ENCODE data around the gene FBRSL1.
"Not testable (repeated sequence)": the region's sequence is repeated elsewhere in the genome, so short reads cannot be mapped to it uniquely, and the experiment has no call there.

The FBRSL1 gene

DNA sequence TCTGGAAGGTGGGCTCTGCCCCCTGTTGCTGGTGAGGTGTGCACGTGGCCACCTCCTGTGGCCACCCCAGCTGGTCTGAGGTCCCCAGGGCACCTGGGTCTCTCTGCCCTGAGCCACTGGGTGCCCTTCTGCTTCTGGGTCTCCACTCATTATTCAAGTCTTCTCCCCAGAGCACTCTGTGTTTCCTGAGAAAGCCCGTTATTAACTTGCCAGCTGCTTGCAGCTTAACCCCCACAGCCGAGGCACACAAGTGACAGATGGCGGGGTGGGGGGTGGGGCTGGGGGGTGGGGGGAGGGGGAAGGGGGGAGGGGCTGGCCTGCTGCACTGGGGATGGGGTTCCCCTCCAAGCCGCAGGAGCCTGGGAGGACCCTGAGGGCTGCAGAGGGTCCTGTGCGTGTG lies 40.5 kb downstream of the FBRSL1 start:
- no peak for DNase-seq

DNA sequence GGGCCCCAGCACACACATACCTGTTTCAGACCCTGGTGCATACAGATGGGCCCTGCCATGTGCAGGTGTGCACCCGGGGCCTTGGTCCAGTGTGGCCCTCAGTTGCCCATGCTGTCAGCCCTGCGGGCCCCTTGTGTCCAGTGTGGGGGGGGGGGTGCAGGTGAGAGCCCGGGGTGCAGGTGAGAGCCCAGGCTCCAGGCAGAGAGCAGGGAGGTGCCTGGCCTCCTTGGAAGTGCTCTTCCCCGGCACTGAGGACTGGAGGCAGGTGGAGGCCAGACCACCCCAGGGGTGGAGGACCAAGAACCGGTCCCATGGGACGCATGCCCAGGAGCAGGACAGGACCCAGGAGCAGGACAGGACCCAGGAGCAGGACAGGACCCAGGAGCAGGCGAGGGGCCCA lies 40.9 kb downstream of the FBRSL1 start:
- DNase-seq = no peak

DNA sequence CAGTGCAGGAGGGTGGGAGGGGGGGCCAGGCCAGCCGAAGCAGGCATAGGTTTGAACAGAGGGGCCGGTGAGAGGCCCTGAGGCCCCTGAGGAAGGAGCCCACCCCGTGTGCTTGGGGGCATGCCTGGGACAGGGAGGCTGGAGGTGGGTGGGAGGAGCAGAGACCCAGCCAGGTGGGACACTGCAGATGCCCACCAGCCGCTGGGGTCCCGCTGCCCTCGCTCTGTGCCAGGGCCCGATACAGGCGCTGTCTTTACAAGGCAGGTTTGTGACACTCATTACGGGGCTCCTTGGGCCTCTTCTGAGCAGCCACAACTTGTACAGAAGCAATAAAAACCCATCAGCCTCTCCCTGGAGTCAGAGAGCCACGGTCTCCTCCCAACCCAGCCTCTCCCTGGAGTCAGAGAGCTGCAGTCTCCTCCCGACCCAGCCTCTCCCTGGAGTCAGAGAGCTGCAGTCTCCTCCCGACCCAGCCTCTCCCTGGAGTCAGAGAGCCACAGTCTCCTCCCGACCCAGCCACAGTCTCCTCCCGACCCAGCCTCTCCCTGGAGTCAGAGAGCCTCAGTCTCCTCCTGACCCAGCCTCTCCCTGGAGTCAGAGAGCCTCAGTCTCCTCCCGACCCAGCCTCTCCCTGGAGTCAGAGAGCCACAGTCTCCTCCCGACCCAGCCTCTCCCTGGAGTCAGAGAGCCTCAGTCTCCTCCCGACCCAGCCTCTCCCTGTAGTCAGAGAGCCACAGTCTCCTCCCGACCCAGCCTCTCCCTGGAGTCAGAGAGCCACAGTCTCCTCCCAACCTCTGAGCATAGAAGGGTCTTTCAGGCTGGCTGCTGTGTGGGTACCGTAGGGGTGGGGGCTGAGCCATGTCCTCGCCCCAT lies 43.0 kb downstream of the FBRSL1 start:
- DNase-seq = not testable (repeated sequence)

DNA sequence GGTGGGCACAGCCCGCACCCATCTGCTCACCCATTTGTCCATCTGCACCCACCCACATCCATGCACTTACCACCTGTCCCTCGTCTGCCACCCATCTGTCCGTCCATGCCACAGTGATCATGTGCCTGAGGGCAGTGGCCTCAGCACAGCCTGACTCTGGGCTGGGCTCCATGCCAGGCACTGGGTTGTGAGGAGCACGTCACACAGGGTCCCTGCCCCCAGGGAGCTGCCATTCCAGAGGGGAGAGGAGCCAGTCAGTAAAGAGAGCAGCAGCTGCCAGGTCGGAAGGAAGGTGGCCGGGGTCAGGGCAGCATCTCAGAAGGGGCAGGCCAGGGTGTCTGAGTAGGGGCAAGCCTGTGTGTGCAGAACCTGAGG lies 43.6 kb downstream of the FBRSL1 start:
- no peak for DNase-seq

DNA sequence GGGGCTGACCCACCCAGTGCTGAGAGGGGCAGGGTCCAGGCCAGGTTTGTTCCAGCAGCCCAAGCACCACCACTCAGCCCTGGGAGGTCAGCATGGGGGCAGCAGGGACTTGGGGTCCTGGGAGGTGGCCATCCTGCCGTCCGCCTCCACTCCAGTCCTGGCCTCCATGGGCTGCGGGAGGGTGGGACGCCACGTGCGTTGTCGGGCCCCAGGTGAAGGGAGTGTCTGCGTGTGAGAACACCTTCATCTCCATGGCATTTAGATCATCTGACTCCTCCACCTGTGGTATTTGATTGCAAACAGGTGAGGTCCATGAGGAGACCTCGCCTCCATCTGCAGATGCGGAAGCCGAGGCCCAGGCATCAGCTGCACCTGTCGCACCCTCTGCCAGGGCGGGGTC lies 44.1 kb downstream of the FBRSL1 start:
- DNase-seq = no peak

DNA sequence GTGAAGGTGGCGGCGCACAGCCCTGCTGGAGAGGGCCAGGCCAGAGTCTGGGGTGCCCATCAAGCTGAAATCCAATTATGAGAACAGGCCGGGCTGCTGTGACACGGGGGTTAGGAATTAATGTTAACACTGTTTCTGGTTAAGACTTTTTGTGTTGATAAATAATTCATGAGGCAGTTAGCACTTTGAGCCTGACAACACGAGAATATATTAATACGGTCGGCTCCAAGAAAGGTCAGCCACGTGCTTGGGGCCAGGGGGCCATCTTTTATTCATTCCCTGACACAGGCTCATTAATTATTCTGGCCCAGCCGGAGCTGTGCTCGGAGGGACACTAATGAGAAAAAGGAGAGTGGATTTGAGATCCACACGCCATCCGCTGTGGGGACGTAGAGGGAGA lies 45.1 kb downstream of the FBRSL1 start:
- DNase-seq = no peak

DNA sequence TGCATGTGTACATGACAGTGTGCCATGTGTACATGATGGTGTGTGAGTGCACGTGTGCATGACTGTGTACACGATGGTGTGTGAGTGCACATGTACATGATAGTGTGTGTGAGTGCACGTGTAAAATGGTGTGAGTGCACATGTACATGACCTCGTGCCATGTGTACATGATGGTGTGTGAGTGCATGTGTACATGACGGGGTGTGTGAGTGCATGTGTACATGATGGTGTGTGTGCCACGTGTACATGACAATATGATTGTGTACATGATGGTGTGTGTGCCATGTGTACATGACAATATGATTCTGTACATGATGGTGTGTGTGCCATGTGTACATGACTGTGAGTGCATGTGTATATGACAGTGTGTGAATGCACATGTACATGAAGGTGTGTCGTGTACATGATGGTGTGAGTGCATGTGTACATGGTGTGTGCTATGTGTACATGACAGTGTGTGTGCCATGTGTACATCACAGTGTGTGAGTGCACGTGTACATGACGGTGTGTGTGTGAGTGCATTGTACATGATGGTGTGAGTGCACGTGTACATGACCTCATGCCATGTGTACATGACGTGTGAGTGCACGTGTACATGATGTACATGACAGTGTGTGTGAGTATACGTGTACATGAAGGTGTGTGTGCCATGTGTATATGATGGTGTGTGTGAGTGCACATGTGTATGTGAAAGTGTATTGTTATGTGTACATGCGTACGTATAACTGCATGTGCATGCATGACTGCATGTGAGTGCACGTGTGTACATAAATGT lies 46.3 kb downstream of the FBRSL1 start:
- DNase-seq = no peak

DNA sequence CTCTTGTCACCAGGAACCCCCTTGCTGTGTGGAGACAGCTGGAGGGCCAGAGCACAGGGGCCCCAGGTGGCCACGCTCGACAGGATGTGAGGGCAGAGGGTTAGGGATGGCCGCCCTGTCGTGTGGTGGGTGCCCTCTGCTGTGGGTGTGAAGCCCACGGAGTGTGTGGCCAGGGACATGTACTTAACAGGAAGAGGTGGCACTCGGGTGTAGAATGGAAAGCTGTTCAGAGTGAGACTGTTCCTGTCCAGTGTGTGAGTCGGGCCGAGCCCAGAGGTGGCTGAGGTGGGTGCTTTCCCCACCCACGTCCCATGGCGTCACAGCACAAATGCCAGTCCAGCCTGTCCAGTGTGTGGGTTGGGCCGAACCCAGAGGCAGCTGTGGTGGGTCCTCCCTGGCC lies 47.1 kb downstream of the FBRSL1 start:
- DNase-seq = no peak

DNA sequence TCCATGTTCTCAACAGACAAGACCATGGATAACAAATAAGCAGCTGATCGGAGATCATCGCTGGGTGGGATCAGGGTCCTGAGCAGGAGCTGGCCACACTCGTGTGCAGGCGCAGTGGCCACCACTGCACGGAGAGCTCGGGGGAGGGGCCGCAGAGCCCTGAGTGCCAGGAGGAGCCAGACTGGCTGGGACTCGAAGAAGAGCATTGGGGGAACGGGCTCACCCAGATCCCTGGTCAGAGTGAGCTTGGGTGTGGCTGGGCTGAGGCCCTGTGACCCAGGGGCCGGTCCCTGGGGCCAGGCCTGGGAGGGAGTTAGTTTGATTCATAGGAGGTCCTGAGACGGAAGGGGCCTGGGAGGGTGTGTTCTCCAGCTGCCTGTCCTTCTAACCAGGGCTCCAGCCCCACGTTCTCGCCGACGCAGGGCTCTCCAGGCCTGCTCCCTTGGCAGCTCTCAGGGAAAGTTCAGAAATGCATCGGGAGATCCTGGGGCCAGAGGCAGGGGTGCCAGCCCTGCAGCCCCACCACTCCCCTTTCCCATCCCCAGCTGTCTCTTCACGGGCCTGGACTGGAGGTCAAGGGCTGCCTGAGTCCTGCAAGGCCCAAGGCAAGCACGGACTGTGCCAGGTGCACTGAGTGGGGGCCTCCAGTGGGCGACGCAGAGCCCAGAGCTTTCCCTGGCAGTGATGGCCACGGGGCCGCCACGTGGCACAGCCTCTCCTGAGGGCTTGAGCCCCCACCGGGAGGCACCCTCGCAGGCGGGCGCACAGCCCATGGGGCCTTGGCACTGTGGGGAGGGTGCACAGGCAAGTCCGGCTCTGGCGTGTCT lies 48.1 kb downstream of the FBRSL1 start:
- no peak for DNase-seq

DNA sequence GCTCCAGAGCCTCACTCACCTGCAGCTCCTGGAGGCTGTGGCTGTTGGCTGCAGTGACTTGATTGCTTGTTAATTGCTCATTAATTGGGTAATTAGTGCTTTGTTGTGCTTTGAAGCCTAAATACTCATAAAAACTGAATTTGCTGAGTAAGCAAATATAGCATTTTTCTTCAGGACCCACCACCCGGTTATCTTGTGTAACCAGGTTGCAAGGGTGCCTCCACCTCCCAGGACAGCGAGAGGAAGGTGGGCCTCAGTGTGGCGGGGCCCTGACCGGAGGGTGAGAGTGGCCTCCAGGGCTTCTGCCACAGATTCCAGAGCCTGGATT lies 48.7 kb downstream of the FBRSL1 start:
- no peak for DNase-seq

DNA sequence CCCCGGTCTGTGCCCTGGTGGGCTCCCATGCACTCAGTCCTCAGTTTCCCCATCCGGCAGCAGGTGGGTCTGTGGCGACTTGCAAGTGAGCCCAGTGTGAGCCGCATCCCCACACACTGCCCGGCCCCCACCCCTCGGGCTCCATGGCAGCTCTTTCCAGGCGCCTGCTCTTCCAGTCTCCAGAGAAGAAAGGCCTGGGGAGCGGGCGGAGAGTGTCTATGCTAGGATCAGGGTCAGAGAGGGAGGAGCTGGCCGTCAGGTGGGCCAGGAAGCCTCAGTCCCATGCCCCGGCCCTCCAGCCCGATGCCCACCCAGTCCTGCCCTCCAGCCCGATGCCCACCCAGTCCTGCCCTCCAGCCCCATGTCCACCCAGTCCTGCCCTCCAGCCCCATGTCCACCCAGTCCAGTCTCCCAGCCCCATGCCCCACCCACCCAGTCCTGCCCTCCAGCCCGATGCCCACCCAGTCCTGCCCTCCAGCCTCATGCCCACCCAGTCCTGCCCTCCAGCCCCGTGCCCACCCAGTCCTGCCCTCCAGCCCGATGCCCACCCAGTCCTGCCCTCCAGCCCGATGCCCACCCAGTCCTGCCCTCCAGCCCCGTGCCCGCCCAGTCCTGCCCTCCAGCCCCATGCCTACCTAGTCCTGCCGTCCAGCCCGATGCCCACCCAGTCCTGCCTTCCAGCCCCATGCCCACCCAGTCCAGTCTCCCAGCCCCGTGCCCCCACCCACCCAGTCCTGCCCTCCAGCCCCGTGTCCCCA lies 49.2 kb downstream of the FBRSL1 start:
- DNase-seq = no peak

DNA sequence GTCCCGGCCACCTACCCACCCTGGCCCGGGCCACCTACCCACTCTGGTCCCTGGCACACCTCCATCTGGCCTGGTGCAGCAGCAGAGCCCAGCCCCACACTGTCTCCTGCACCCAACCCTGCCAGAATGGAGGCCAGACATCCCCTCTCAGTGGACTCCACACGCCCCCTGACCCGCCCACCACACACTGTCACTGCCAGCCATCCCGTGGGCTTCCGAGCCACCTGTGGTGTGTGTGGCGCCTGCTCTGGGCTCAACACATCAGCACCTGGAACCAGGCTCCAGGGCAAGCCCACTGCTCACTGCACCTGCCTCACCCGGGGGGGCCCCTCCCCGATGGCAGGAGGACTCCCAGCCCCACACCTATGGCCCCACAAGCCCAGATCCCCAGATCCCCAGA lies 50.5 kb downstream of the FBRSL1 start:
- DNase-seq = no peak

DNA sequence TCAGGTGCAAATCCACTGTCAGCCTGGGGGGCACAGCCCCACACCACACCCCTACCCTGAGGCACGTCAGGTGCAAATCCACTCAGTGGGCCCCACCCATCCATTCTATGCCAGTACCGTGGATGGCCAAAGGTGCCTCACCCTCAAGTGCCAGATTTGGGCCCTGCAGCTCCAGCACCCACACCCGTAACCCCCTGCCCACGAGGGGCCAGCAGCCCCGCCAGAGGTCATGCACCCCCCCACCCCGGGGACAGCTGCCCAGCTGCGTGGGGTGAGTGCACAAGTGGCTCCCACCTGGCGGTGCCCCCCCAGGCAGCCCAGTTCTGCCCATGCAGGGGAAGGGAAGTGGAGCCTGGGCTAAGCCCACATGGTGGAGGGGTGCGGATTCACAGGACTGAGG lies 51.2 kb downstream of the FBRSL1 start:
- DNase-seq = no peak

DNA sequence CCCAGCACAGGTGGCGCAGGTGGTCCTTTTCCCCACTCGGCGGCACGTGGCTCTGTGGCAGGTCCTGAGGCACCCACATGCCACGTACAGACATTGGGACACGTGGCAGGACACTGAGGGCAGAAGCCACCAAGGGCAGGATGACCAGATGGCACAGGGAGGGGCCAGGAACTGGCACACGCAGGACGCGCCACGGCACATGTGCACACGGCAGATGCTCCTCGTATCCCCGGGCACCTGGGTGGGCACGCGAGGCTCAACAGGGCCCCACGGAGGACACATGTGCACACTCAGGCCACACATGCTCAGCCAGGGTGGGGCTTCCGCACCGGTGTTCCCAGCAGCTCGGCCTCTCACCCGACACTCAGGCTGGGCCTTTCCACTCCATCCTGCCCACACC lies 52.0 kb downstream of the FBRSL1 start:
- no peak for DNase-seq

DNA sequence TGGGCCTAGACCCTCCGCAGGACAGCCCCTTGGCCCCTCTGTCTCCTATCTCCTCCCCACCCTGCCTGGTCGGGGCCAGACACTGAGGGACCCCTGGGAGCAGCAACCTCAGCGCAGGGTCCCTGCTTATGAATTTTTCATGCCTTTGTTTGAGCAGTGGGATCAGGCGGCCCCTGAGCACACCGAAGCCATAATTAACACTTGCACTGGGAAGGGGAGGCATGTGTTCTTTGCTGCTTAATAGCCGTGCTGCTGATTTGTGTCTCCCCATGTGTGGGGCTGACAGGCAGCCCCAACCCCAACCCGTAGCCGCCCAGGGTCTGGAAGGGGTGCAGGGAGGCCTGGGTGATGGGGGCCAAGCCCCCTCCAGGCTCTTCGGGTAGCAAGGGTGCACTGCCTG lies 52.7 kb downstream of the FBRSL1 start:
- DNase-seq = no peak

DNA sequence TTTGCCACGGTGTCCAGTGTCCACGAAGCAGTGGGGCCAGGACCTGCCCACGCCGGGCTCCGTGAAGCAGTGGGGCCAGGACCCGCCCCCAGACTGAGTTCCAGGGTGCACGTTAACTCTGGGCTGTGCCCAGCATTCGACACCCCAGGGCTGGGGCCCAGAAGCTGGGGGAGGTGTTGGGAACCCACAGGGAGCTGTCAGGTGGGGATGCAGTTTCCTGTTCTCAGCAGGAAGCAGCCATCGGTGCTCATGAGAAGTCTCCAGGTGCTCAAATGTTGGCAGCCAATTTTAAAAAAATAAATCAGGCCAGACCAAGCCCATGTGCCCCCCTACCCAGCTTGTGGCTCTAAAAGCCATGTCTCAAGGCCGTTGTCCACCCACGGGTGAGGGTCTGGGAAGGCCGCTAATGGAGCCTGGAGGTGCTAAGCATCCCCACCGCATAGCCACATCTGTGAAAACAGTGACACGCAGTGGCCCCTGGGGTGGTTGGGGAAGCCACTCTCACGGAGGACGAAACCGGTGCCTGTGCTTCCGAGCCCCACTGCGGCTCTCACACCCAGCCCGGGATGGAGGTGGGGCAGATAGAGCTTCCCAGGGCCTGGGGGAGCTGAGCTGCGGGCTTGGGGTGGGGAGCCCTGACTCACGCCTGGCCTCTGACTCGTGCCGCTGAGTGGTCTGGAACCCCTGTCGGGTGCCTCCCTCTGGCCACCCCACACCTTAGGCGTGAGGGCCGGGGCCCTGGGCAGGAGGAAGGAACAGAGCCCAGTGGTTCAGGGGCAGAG lies 53.5 kb downstream of the FBRSL1 start:
- DNase-seq = no peak

DNA sequence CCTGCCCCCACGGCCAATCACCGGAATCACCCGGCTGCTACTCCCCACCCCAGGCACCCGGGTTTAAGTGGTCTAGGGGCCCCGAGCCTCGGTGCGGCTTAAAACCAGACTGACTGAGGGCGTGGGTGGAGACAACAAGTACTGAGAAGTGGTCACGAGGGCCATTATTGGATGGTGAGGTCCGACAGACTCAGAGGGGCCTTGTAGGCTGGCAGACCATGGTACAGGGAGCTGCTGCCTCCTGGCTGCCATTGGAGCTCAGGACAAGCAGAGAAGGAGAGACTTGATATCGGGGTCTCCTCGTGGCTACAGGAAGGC lies 54.1 kb downstream of the FBRSL1 start:
- no peak for DNase-seq

DNA sequence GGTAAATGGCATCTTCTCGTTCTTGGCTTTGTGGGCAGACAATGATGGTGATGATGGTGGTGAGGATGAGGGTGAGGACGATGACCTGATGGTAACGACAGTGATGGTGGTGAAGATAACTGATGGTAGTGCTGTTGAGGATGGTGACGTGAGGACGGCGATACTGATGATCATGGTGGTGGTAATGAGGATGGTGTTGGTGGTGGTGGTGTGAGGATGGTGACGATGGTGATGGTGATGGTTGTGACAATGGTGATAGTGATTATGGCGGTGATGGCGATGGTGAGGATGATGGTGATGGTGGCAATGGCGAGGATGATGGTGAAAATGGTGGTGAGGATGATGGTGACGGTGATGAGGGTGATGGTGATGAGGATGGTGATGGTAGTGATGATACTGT lies 54.5 kb downstream of the FBRSL1 start:
- DNase-seq = no peak

DNA sequence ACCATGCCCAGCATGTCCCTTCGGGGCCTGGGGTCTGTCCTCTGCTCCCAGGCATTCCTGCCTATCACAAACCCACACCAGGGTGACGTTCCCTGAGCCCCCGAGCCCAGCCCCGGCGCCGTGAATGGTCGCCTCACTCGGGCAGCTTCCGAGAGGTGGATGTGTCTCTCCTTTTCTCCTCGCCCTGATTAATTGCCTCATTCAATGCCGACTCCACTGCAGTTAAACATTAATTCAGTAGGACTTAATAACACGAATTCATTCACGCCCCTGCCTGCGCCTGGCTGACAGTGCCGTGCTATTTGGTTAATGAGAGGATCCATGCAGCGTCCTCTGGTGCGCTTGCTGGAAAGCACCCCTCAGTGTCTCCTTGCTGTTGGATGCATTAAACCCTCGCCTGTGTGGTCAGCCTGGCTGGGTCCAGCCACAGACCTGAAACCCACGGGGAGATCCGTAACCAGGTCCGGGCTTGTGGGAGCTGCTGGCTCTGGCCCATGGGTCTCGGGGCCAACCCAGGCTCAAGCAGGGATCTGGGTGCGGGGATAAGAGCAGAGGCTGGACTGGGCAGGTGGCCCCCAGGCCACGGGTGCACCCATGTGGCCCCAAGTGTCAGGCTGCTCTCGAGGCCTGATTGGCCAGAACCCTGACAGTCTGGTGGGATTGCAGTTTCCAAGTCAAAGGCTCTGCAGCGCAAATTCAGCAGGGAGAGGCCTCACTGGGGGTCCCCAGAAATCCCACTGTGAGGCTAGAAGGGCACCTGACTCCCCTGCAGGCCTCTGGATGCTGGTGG lies 55.4 kb downstream of the FBRSL1 start:
- no peak for DNase-seq

DNA sequence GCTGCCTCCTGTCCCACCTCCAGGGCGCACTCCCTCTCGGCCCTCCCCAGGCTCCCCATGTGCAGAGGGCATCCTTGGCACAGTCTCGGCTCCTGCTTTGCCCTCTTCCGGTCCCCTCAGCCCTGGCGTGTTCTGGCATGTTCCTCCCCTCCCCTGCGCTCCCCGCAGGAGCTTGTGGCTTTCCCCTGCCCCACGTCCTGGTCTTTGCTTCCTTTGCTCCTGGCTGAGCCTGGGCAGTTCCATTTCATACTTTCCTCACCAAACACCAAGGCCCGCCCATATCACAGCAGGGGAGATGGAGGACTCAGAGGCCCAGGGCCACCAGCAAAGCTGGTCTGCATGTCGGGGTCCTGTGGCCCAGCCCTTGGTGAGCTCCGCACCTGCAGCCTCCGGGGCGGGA lies 56.0 kb downstream of the FBRSL1 start:
- no peak for DNase-seq

DNA sequence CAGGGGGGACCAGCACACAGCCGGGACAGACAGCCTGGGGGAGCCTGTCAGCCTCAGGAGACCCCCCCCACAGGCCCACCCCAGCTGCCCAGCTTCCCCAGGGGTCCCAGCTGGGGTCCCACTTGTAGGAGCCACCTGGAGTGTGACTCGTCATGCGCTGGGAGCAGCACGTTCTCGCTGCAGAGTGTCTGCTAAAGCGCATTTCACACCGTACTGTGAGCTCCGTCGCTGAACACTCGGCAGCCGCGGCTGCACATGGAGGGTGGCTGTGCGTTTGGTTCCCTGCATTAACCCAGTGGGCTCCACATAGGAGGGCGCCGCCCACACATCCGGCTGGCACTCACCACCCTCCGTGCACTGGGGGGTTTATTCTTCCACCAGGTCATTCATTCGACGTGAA lies 56.7 kb downstream of the FBRSL1 start:
- DNase-seq = no peak

All from NCI-H1092 treated with DMSO at 0.1 percent for 48 hours (cell line).